HT1080 (cell line): Measurements from ENCODE around the gene SMU1. TPM values are rescaled to one million over a fixed set of nuclear protein-coding genes. Genes with fewer than 3 reads are reported as not detected.

Experiments
- DNase-seq: peaks from one replicate; pipeline ENCODE4 v3.0.0-alpha.2; 2015; ENCODE audit warnings: low read depth
- total RNA-seq: library from RNA; depleted of rRNA; stranded (reverse); fragments of >200 nt; shearing (Covaris generic); gene quantifications from 2 replicates; pipeline ENCODE4 v1.2.3, GENCODE V29; 2014

The SMU1 gene
- total RNA-seq, 1 experiment from 2014 or later: 36.3 TPM

GRCh38 chr9:33046061-33046460, 30.4 kb downstream of the SMU1 start:
- no peak for DNase-seq

- no peak for DNase-seq
Measured at GRCh38 chr9:33044677-33045282, 31.7 kb downstream of the SMU1 start.

GRCh38 chr9:33044162-33044673, 32.3 kb downstream of the SMU1 start:
- DNase-seq: peak; percentile 74

GRCh38 chr9:33043671-33044070, 32.8 kb downstream of the SMU1 start:
- no peak for DNase-seq

- no peak for DNase-seq
Measured at GRCh38 chr9:33042473-33042872, 34.0 kb downstream of the SMU1 start.

GRCh38 chr9:33041432-33042188, 34.9 kb downstream of the SMU1 start:
- DNase-seq: no peak

- DNase-seq: no peak
Measured at GRCh38 chr9:33040792-33041431, 35.6 kb downstream of the SMU1 start.

- DNase-seq: no peak
Measured at GRCh38 chr9:33032865-33033264, 43.6 kb downstream of the SMU1 start.

GRCh38 chr9:33032292-33032691, 44.2 kb downstream of the SMU1 start:
- DNase-seq: no peak

GRCh38 chr9:33030285-33030684, 46.2 kb downstream of the SMU1 start:
- no peak for DNase-seq

GRCh38 chr9:33029231-33029786, 47.2 kb downstream of the SMU1 start:
- DNase-seq: no peak

GRCh38 chr9:33025572-33026342, 50.7 kb downstream of the SMU1 start:
- DNase-seq: peak; percentile 57

GRCh38 chr9:33024966-33025571, 51.4 kb downstream of the SMU1 start, which contains the start of gene DNAJA1:
TSS of gene DNAJA1 (plus strand) at chr9:33025273. CDS start at chr9:33026485, 1,212 bp downstream.
- peak; percentile 91 for DNase-seq

- DNase-seq: peak; percentile 7
Measured at GRCh38 chr9:33024126-33024965, 52.1 kb downstream of the SMU1 start.

- no peak for DNase-seq
Measured at GRCh38 chr9:33023661-33024060, 52.8 kb downstream of the SMU1 start.

GRCh38 chr9:33022755-33023154, 53.7 kb downstream of the SMU1 start:
- DNase-seq: no peak

GRCh38 chr9:33022303-33022702, 54.2 kb downstream of the SMU1 start:
- DNase-seq: no peak

- DNase-seq: no peak
Measured at GRCh38 chr9:33019797-33020196, 56.7 kb downstream of the SMU1 start.

- DNase-seq: no peak
Measured at GRCh38 chr9:33017283-33018041, 59.0 kb downstream of the SMU1 start.
